ENCODE results near the gene CD52.

CD52 gene

GRCh38 chr1:26274801-26275425 lies 42.8 kb upstream of the CD52 start:
- TF ChIP-seq ZNF184 (tag by site-specific recombination; IDR thresholded peaks at IDR 0.05) (no peak), ZNF394 (tag by site-specific recombination; IDR thresholded peaks at IDR 0.05; ENCODE audit: borderline replicate concordance) (no peak), ZFP3 (tag by site-specific recombination; IDR thresholded peaks at IDR 0.05; ENCODE audit: low read depth) (no peak), ZNF362 (tag by site-specific recombination; IDR thresholded peaks at IDR 0.05) (0 out of 2 replicates have a peak, but pooled peaks have one; percentile 31), ZNF324 (tag by site-specific recombination; IDR thresholded peaks at IDR 0.05) (no peak), ZNF354C (tag by site-specific recombination; IDR thresholded peaks at IDR 0.05; ENCODE audit: borderline replicate concordance, low read depth) (no peak), FEZF1 (tag by site-specific recombination; IDR thresholded peaks at IDR 0.05) (no peak), ZXDB (tag by site-specific recombination; IDR thresholded peaks at IDR 0.05) (no peak), ZNF626 (tag by site-specific recombination; IDR thresholded peaks at IDR 0.05) (no peak), ZNF777 (tag by site-specific recombination; IDR thresholded peaks at IDR 0.05; ENCODE audit: borderline replicate concordance) (no peak), ZNF701 (tag by site-specific recombination; IDR thresholded peaks at IDR 0.05) (no peak), SP7 (tag by site-specific recombination; IDR thresholded peaks at IDR 0.05) (peak; percentile 44; the same call in 1 of the 2 replicates), KLF7 (tag by site-specific recombination; IDR thresholded peaks at IDR 0.05; ENCODE audit: borderline replicate concordance) (no peak)
- TF ChIP-seq, protein P1, sequence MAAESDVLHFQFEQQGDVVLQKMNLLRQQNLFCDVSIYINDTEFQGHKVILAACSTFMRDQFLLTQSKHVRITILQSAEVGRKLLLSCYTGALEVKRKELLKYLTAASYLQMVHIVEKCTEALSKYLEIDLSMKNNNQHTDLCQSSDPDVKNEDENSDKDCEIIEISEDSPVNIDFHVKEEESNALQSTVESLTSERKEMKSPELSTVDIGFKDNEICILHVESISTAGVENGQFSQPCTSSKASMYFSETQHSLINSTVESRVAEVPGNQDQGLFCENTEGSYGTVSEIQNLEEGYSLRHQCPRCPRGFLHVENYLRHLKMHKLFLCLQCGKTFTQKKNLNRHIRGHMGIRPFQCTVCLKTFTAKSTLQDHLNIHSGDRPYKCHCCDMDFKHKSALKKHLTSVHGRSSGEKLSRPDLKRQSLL (tag by site-specific recombination; IDR thresholded peaks at IDR 0.05): no peak
- CTCF ChIA-PET: interaction anchor here (0.6 to 5.1 kb wide), 26 partner anchors 10 to 240 kb away, joined by 3 to 50 read pairs (median 5); partner anchors contain the start of genes CD52, UBXN11 and ZNF593
- POLR2A ChIA-PET: interaction anchor here (0.7 to 1.0 kb wide), 2 partner anchors 41 to 615 kb away, joined by 3 read pairs; partner anchors contain the start of genes CEP85 and GPN2
- no peaks in the 10 kb centered on the region for H3K9me3 ChIP-seq (ENCODE audit: control insufficient read depth, insufficient read depth, low read depth, low read length)
- H3K4me1 ChIP-seq (ENCODE audit: control insufficient read depth, insufficient read depth, low read length): 0 out of 2 replicates have a peak, but pooled peaks cover 3% of the 10 kb centered on the region
- H3K36me3 ChIP-seq (ENCODE audit: control insufficient read depth in 2 of 2, insufficient read depth in 1 of 2, low read length in 2 of 2): peaks cover 15 to 81% of the 10 kb centered on the region in 2 experiments; a peak in 2 of 3 replicates
- no peak overlapping the region for H3K27ac ChIP-seq (ENCODE audit: extremely low read depth, low read depth, low read length)
- no peak overlapping the region for H3K4me3 ChIP-seq (ENCODE audit: low read depth, low read length)

GRCh38 chr1:26275580-26276431 lies 42.0 kb upstream of the CD52 start:
- CTCF ChIA-PET: interaction anchor here (0.6 to 5.1 kb wide), 37 partner anchors 9 to 241 kb away, joined by 3 to 50 read pairs (median 4); partner anchors contain the start of genes CD52, UBXN11 and ZNF593
- Histone ChIP-seq H3K9me3 (ENCODE audit: control insufficient read depth, insufficient read depth, low read depth, low read length) (no peaks in the 10 kb centered on the region), H3K36me3 (ENCODE audit: control insufficient read depth in 2 of 2, insufficient read depth in 1 of 2, low read length in 2 of 2) (peaks cover 14 to 72% of the 10 kb centered on the region in 2 experiments; a peak in 1 of 3 replicates), H3K4me3 (ENCODE audit: low read depth, low read length) (no peak overlapping the region), H3K4me1 (ENCODE audit: control insufficient read depth, insufficient read depth, low read length) (0 out of 2 replicates have a peak, but pooled peaks cover 3% of the 10 kb centered on the region), H3K27ac (ENCODE audit: extremely low read depth, low read depth, low read length) (peak overlapping the region; percentile 0; the same call in 1 of the 2 replicates)
- POLR2A ChIA-PET: interaction anchor here (0.6 to 1.0 kb wide), 4 partner anchors 41 to 614 kb away, joined by 3 to 4 read pairs (median 3); partner anchors contain the start of genes CEP85 and GPN2
- TF ChIP-seq ZNF184 (tag by site-specific recombination; IDR thresholded peaks at IDR 0.05) (0 out of 2 replicates have a peak, but pooled peaks have one; percentile 12), SP7 (tag by site-specific recombination; IDR thresholded peaks at IDR 0.05) (peak; percentile 56; the same call in 1 of the 2 replicates), ZNF621 (tag by site-specific recombination; IDR thresholded peaks at IDR 0.05) (no peak), MZF1 (tag by site-specific recombination; IDR thresholded peaks at IDR 0.05; ENCODE audit: borderline replicate concordance) (no peak), ZXDB (tag by site-specific recombination; IDR thresholded peaks at IDR 0.05) (peak; percentile 32; the same call in 1 of the 2 replicates), ZNF692 (tag by site-specific recombination; IDR thresholded peaks at IDR 0.05) (peak; percentile 98), KLF8 (tag by site-specific recombination; IDR thresholded peaks at IDR 0.05) (no peak), ZNF660 (tag by site-specific recombination; IDR thresholded peaks at IDR 0.05) (peak; percentile 53), SALL2 (tag by site-specific recombination; IDR thresholded peaks at IDR 0.05; ENCODE audit: borderline replicate concordance) (no peak), ZBTB44 (tag by site-specific recombination; IDR thresholded peaks at IDR 0.05) (no peak), ZEB2 (tag by site-specific recombination; IDR thresholded peaks at IDR 0.05) (0 out of 2 replicates have a peak, but pooled peaks have one; percentile 51), ZFP69B (tag by site-specific recombination; IDR thresholded peaks at IDR 0.05) (peak; percentile 92), ZNF521 (tag by site-specific recombination; IDR thresholded peaks at IDR 0.05) (no peak), ZNF211 (tag by site-specific recombination; IDR thresholded peaks at IDR 0.05; ENCODE audit: low read depth) (no peak), HOXD13 (CRISPR knock-in tag; IDR thresholded peaks at IDR 0.05; ENCODE audit: borderline replicate concordance) (no peak), ZNF555 (tag by site-specific recombination; conservative IDR thresholded peaks at IDR 0.05) (no peak)

All from HEK293 (cell line).